Hematopoietic multipotent progenitor cell treated with erythropoietin and hydrocortisone succinate and interleukin-3 and kit ligand, for 6 days (in vitro differentiated cells): Measurements from ENCODE around the gene MGP.

ENCODE experiments used
- DNase-seq: peaks from one replicate; pipeline ENCODE4 v3.0.0-alpha.2; 2015

The MGP gene

DNA sequence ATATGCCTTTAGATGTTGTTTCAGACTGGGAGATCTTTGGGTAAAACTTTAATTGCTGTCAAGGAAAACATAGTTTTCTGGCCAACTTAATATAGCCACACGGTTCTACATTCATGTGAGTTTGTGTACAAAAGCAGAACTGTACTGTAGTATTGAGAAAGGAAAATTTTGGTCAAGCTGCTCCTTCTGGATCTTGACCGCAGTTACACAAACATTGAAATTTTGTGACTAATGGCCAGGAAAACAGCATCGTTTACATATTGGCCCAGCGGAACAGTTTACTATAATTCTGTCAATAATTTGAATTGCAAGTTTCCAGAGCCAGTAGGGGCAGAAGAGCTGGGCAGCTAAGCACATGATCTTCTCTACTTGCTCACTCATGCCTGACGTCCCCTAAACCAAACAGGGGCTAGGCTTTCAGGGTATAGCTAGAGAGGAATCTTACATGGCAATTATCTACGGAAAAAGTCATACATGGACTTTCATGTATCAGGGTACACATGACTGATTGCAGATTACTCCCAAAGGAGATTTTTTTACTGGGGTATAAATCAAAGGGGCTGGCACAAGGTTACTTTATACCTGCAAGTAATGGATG lies 31.0 kb downstream of the MGP start:
- no peak for DNase-seq

DNA sequence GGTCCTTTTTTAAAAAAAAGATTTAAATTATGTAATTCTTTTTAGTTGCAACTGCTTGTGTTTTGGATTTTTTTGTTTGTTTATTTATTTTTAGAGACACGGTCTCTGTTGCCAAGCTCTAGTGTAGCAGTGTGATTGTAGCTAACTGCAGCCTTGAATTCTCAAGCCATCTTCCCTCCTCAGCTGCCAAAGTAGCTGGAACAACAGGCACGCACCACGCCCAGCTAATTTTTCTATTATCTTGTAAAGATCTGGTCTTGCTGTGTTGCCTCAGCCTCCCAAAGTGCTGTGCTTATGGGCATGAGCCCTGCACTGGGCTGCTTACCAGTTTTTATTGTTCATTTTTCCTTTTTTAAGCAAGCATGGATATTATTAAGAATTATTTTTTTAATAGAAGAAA lies 31.7 kb downstream of the MGP start:
- DNase-seq, result peak; percentile 54

DNA sequence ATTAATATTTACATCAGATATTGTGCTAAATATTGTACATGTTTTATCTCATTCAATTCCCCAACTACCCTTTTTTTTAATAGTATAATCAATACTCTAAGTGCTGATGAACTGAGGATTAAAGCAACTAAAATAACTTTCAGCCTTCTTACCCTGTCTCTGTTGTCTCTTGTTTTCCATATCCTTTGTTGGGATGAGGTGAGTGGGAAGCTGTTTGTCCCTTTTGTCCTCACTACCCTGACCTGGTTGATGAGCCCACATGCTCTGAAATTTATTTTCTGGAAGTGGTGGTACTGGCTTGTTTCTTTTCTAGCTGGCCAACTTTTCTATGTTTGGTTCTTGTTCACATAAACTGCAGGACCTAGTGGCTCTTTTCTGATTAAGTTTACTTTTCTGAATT lies 32.8 kb downstream of the MGP start:
- no peak for DNase-seq

DNA sequence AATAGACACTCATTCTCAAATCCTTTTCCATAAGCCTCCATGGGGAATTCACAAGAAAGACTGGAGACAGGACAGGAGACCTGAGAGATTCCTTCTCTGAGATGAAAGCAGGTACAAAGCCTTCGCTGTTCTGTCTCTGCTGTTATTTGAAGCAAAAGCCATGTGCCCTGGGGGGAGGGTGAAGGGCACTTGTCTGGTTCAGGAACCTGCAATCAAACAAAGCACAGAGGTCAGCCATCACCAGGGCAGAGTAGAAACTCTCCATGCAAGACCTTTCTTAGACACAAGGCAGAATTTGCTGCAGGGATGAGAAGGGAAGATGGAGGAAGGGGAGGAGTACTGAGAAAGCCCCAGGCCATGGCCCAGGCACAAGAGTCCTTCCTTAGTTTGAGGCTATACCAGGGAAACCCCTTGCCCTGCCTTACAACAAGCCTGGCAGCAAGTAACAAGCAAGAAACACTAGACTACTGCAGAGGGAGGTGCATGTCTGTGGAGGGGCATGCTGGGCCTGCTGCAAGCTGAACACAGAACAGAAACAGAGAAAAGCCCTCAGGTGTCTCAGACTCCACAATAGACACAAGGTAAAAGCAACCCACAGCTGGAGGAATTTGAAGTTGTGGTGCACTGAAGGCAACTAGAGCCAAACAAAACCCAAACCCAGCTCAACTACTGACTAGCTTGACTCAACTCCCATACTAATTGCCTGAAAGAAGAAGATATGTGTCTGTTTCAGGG lies 34.6 kb downstream of the MGP start:
- DNase-seq, result no peak

DNA sequence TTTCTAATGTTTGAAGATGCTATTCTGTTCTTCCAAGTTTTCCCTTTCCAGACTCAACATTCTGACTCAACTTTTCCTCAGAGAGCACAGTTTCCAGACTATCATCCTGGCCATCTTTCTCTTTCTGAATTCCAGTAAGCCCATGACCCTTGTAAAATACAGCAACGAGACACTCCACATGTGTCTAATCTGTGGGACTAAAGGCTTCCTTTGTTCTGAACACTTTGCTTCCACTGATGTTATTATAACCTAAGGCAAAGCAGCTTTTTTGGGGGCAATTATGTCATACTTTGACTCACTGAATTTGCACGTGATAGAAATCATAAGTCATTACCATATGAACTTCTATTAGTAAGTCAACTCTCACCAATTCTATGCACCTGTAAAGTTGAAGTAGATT lies 36.0 kb downstream of the MGP start:
- no peak for DNase-seq

DNA sequence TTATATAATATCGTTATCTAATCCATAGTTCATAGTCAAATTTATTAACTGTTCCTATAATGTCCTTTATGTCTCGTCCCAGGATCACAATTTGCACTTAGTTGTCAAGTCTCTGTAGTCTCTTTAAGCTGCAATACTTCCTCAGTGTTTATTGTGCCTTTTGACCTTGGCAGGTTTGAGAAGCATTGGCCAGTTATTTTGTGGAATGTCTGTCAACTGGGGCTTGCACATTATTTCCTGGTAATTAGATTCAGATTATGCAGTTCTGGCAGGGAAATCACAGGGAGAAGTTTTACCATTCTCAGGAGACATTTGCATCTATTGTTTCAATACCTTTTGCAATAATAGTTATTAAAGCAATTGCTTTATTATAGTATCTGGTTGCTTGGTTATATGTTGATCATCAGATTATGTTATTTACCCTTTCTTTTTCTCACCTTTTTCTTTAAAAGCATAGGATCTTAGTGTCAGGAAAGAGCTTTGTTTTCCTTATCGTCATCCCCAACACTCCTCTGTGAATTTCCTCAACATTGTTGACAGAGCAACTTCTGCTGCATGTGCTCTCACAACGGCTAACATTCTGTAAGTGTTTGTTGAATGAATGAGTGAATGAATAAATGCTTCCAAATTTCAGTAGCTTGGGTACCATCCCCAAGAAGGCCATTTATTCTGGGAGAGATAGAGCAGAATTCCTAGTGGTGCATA lies 38.6 kb downstream of the MGP start:
- no peak for DNase-seq

DNA sequence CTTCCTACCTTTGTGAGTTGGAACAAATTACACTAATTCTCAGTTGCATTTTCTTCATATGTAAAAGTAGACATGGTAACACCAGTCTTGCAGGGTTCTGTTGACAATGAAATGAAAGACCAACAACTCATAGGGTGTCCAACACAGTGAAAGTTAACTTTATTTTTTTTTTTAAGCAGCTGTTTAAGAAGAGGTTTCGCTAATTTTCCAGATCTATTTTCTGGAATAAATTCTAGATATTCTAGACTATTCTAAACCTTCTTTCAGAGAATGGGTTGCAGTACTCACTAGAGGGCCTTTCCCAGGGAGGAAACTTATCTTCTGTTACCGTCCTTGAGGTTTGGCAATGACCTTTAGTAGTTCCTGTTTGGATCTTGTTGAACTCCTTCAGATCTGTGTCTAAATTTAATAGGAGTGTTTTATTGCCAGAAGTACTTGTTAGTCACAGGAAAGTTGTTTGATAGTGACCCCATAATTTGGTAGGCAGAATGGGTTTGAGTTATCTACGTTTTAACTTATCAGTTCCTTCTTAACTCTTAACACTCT lies 39.5 kb downstream of the MGP start:
- DNase-seq, result peak; percentile 65

DNA sequence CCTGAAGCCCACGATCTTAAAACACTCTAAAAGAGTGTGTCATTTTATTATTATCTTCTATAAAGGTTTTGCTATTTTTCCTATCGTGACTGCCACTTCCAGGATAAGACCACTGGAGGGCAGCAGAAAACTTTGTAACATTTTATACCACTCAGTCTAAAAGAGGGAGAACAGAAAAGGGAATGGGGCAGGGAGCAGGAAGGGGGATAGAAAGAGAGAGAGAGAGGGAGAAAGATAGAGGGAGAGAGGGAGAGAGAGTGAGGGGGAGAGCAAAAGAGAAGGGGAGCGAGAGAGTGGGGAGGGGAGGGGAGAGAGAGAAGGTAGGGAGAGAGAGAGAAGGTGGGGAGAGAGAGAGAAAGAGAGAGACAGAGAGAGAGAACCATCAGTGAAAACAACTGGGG lies 40.3 kb downstream of the MGP start:
- DNase-seq, result peak; percentile 88

DNA sequence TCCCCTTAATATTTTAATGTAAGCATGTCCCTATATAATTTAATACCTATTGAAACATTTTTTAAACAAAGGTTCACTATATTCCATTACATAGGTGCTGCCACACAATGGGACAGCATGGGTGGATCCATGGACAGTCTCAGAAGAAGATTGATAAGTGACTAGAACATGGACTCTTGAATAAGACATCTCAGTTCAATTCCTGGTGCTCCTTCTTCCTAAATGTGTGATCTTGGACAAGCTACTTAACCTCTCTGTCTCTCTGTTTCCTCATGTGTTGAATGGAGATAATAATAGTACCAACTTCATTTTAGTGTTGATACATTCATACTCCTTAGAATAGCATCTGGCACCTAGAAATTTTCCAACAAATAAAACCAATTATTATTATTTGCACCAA lies 41.3 kb downstream of the MGP start:
- DNase-seq, result peak; percentile 10

DNA sequence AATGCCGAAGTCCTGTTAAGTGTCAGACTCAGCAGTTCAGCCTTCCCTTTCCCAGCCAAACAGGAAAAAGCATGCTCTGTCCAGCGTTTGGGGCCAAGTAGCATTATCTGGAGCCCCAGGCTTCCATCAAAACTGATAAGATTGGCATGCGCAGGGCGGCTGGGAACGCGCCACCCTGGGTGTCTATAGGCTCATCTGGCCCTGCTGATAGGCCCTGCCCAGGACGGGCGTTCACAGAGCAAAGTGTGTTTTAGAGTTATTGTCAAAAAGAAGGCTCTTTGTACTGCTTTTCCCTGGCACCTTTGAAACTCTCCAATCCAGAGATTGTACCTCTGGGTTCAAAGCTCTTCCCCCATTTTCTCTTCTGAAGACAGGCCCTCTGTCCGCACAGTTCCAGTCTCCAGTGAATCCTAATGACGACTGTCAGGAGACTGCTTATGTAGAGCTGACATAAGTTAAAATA lies 42.2 kb downstream of the MGP start, which contains the start of gene ART4:
Gene ART4 (minus strand): TSS at position 102 of the 463 bp plus-strand sequence. CDS start 413 bp downstream, outside the sequence.
- DNase-seq, result peak; percentile 95

DNA sequence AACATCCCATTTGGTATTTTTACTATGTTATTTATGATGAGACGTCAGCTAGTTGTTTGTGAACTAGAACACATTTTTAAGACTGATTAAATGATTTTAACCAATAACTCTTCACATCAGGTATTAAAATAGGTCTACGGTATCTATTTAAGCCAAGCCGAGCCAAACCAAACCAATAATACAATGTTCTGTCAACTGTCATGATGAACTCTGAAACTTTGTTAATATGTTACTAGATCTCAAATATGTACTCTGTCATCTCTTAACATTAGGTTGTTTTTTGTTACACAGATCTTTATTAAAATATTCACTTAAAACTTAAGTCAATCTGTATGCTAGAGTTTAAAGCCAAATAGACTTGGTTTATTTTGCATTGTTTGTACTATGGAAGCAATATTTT lies 43.3 kb downstream of the MGP start:
- no peak for DNase-seq

DNA sequence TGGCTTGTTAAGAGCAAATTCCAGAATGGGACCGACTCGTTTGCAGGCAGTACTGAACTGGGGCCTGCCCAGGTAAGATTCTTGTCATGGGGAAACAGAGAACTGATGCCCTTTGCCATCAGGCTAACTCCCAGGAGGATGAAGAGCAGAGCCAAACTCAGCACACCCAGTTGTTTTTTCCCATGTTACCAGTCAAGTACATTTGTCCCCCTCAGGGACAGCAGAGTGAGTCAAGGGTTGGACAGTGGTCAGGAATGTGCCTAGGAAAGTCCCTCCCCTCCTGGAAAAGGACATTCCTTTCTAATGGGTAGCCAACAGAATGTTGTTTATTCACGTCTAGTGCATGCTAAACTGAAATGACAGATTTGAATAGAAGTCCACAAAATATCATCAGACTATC lies 43.9 kb downstream of the MGP start:
- no peak for DNase-seq

DNA sequence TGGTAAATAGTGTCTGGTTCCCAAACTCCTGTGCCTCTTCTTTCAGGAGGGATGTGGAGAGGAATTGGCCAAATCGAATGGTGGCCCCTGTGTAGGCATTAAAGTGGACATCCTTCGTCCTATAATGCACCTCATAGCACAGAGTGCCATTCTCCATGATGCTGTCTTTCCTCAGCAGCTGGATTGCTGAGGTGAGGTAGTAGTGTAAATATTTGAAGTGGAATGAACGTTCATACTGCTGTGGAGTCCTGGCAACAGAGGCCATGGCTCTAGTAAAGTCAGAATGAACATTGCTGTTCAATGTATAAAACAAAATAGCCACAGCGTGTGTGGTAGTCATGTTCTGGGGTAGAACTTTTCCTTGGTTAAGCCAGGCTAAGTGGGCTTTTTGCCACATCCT lies 45.0 kb downstream of the MGP start:
- no peak for DNase-seq

DNA sequence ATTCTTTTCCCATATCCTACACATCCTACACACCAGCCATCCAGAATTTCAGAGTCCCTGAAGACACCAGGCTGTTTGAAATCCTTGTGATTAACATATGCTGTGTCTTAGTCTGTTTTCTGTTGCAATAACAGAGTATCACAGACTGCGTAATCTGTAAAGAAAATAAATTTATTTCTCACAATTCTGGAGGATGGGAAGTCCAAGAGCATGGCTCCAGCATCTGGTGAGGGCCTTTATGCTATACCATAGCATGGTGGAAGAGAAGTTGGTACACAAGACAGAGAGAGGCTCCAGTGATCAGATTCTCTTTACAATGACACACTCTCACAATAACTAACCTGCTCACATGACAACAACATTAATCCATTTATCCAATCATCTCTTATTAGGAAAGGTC lies 46.4 kb downstream of the MGP start:
- DNase-seq, result no peak

DNA sequence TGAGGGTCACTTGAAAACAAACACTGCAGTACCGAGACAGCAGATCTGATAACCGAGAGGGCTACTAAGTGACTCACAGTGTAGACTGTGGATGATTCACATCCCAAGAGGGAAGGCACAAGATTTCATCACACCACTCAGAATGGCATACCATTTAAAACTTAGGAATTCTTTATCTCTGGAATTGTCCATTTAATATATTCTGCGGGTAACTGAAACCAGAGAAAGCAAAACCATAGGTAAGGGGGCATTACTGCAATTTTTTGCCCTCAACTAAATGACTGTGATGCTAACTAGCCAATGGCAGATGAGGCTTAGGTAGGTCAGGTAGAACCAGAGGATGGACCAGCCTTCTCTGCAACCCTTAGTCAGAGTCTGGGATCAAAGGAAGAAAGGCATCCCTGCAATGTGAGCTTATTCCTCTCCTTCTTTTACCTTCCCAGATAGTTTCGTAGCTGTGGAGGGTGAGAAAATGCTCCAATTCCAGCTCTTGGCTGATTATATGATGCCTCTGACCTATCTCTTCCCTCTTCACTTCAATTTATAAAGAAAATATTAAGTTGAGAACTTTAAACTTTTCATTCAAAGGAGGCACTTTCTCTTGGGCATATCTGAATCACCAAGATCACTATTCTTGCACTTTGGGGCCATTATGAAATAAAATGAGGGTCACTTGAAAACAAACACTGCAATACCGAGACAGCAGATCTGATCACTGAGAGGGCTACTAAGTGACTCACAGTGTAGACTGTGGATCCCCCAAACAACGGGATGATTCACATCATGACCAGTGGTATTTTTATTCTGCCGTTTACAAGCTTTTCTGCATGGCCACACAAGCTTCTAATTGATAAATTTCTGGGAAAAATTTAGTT lies 49.1 kb downstream of the MGP start:
- peak; percentile 39 for DNase-seq

DNA sequence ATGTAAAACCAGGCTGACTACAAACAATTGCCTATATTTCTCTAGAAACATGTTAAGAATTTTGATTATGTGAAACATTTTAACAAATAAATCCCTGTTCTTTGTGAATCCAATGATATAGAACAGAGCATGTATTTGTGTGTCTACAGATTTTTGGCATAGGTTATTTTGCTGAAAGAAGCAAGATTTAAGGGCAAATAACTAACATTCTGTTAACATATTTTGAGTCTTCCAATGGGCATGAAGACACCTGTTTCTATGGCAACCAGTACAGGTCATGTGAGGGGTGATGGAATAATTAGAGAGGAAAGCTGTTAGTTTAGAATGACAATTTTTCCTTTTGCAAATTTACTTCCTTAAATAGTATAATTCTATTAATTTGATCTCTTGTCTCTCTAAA lies 51.1 kb downstream of the MGP start:
- DNase-seq, result peak; percentile 14

DNA sequence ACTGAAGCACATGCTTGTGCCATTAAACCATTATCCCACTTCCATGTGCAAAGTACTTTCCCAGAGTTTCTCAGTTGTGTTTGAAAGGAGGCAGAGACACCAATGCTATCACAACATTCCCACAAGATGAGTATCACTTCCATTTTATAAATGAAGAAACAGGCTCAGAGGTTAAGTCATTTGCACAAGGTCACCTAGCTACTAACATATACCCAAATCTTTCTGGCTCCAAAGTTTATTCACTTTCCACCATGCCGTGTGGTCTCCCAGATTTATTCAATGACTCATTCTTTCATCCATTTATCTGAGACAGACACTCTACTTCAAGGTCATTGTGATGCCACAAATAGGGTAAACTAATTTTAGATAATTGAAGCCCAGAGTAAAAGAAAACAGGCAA lies 51.7 kb downstream of the MGP start:
- DNase-seq, result peak; percentile 36

DNA sequence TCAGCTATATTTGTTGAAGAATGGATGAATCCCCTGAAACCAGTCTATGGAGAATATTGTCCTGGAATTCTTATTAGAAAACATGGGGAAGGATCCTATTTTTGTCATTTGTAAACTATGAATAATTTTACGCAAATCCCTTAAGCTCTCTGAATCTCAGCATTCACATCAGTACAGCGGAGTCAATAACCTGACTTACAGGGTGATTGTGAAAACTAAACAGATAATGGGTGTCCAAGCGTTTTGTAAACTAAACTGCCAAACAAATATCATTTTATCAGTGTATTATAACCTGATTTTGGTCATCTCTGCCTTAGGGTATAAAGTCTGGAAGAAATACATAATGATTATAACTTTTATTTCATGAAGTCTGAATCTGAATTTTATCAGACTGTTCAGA lies 52.3 kb downstream of the MGP start:
- DNase-seq, result no peak
